Right lobe of liver (tissue), 4 donors: ENCODE data around the gene VENTX.

Experiments
- CTCF ChIP-seq, 4 donors: fragments of 200-600 bp in 3 of 4; fragments of 450-650 bp in 1 of 4; IDR thresholded peaks; one replicate each; pipeline versions ENCODE4 v1.5.1 to v1.8.0; 2016 to 2022; ENCODE audit warnings: antibody characterized with exemption in 4 of 4, mild to moderate bottlenecking in 2 of 4
- POLR2A ChIP-seq: fragments of 450-650 bp; IDR thresholded peaks from one replicate; pipeline ENCODE4 v1.6.1; 2017; ENCODE audit warnings: antibody characterized with exemption, mild to moderate bottlenecking
- donor health status: DM: no; HTN: no; CAD: no.
- donor health status: DM: no; HTN: no; CAD: no.
- donor health status: DM: no; HTN: yes; CAD: no.

DNA sequence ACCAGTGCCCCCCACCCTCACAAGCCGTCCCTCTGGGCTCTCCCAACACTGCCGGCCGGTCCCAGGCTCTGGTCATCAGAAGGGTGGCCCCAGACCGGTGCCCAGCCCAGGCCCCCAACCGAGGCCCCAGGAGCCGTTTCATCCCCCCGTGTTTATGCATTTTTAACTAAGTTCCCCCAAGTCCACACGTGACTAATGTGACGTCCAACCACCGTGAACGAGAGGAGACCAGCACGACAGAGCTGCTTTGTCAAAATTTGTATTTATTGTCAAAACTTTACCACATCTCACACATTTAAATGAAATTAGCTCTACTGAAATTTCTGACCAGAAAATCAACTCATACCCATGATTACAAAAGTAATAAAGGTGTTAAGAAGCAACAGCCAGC lies 8.6 kb downstream of the VENTX start:
- no peak for TF ChIP-seq POLR2A
- TF ChIP-seq CTCF (IDR thresholded peaks at IDR 0.05): no peak
